SU-DHL-6 (cell line): Measurements from ENCODE around the gene SRGAP3.

ENCODE experiments used
- EZH2phosphoT487 ChIP-seq: fragments of 200-600 bp; sonication (generic), shearing (Covaris generic); conservative IDR thresholded peaks from 2 replicates; pipeline ENCODE4 v1.6.1; 2018; ENCODE audit warnings: mild to moderate bottlenecking, antibody characterized with exemption, low read length, moderate library complexity, mixed read lengths
- TF ChIP-seq, protein P1 (sequence below): fragments of 200-600 bp; sonication (generic); IDR thresholded peaks from one replicate; pipeline ENCODE4 v1.5.1; 2017; ENCODE audit warnings: antibody characterized with exemption, mild to moderate bottlenecking, low read length, moderate library complexity; ENCODE audit not compliant: insufficient read depth, poor library complexity, severe bottlenecking

DNA sequence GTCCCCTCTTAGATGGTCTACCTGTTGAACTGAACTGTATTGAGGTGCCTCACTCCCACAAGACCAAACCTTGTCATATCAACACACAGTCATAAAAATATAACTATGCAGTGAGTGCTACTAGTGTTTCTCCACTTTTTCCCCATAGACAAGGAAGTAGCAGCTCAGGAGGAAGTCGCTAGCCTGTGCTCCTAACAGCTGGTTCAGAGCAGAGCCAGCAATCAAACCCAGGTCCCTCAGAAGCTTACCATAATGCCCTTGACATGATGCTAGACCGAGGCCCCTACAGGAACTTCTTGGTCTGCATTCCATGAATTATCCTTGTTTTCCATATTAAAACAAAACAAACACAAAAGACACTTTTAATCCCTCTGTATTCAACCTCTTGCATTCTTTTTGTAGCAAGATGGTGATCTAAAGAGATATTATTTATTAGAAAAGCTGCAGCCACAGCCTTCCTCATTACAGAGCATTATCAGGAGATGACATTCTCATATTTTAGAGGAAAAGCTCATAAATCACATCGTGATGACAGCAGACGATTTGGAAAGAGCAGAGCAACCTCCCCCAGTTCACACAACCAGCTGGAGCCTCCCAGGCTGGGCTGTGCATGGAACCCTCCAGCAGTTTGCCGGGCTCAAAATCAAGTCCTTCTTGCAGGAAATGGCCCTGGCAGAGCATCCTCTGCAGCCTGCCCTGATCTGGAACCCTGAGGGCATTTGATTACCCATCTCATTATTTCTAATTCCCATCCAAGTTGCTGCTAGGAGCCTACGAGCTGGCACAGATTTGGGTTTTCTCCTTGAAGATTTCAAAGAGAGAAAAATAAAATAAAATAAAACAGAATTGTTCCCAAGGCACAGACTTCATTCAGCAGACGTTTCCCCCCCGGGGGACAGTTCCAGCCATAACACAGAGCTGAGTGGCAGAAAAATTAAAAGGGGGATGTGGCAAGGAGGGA, 118.8 kb downstream of the SRGAP3 start:
- TF ChIP-seq, protein P1, sequence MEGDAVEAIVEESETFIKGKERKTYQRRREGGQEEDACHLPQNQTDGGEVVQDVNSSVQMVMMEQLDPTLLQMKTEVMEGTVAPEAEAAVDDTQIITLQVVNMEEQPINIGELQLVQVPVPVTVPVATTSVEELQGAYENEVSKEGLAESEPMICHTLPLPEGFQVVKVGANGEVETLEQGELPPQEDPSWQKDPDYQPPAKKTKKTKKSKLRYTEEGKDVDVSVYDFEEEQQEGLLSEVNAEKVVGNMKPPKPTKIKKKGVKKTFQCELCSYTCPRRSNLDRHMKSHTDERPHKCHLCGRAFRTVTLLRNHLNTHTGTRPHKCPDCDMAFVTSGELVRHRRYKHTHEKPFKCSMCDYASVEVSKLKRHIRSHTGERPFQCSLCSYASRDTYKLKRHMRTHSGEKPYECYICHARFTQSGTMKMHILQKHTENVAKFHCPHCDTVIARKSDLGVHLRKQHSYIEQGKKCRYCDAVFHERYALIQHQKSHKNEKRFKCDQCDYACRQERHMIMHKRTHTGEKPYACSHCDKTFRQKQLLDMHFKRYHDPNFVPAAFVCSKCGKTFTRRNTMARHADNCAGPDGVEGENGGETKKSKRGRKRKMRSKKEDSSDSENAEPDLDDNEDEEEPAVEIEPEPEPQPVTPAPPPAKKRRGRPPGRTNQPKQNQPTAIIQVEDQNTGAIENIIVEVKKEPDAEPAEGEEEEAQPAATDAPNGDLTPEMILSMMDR = no peak
- no peak for TF ChIP-seq EZH2phosphoT487
